Sigmoid colon (tissue), 7 donors: Measurements from ENCODE around the gene KCNS3. TPM values are rescaled to one million over a fixed set of nuclear protein-coding genes. Genes with fewer than 3 reads are reported as not detected.

Experiments
- DNase-seq: peaks from one replicate; pipeline ENCODE4 v3.0.0-alpha.2; 2019
- H3K27ac ChIP-seq, 4 donors: fragments of 200-600 bp; sonication (generic); one replicate each; pipeline ENCODE4 v1.5.1; 2016 to 2019; ENCODE audit warnings: mild to moderate bottlenecking in 1 of 4
- H3K27me3 ChIP-seq, 3 donors: fragments of 200-600 bp; sonication (generic); one replicate each; pipeline ENCODE4 v1.5.1; 2019; ENCODE audit warnings: mild to moderate bottlenecking in 1 of 3
- H3K36me3 ChIP-seq, 4 donors: fragments of 200-600 bp; sonication (generic); one replicate each; pipeline ENCODE4 v1.5.1; 2016 to 2019
- H3K4me1 ChIP-seq, 4 donors: fragments of 200-600 bp; sonication (generic); one replicate each; pipeline ENCODE4 v1.5.1; 2017 to 2019
- H3K4me3 ChIP-seq, 4 donors: fragments of 200-600 bp; sonication (generic); one replicate each; pipeline ENCODE4 v1.5.1; 2017 to 2019; ENCODE audit warnings: mild to moderate bottlenecking in 2 of 4, moderate library complexity in 1 of 4
- H3K9me3 ChIP-seq, 4 donors: fragments of 200-600 bp in 3 of 4; sonication (generic) in 3 of 4; one replicate each; pipeline versions ENCODE4 v1.5.1 to v1.6.1; 2013 to 2019
- CTCF ChIP-seq, 4 experiments: fragments of 450-650 bp in 3 of 4; fragments of 200-600 bp in 1 of 4; IDR thresholded peaks; one replicate each; pipeline ENCODE4 v1.5.1; 2016 to 2019; ENCODE audit warnings: antibody characterized with exemption in 4 of 4, mild to moderate bottlenecking in 3 of 4, moderate library complexity in 2 of 4
- EP300 ChIP-seq, 4 donors: sonication (generic); formaldehyde crosslinking; IDR thresholded peaks; one replicate each; pipeline ENCODE4 v1.6.1; 2017; ENCODE audit warnings: antibody characterized with exemption in 4 of 4
- POLR2A ChIP-seq, 2 donors: fragments of 450-650 bp; IDR thresholded peaks; one replicate each; pipeline ENCODE4 v1.6.1; 2016; ENCODE audit warnings: antibody characterized with exemption in 2 of 2, mild to moderate bottlenecking in 2 of 2, moderate library complexity in 2 of 2
- POLR2AphosphoS5 ChIP-seq, 4 donors: sonication (generic); formaldehyde crosslinking; IDR thresholded peaks; one replicate each; pipeline ENCODE4 v1.6.1; 2017; ENCODE audit warnings: antibody characterized with exemption in 4 of 4
- WGBS, 2 donors: extraction: QIAGEN DNeasy Blood & Tissue Kit; methylation state at CpG; one replicate each; pipeline ENCODE4 v1.1.7; 2013; 5-methylcytosine and 5-hydroxymethylcytosine counted together
- intact Hi-C: fragments of 100-400 bp; cut with DNase I; formaldehyde crosslinking; loops from one replicate; pipeline ENCODE4 v1.15.1; 2023
- polyA plus RNA-seq, 3 donors: library from polyadenylated mRNA; stranded (reverse); fragments of 200-250 nt; gene quantifications; one replicate each; pipeline ENCODE4 v1.2.3, GENCODE V29; 2013
- total RNA-seq, 4 donors: library from RNA; depleted of rRNA; stranded (reverse); fragments of >200 nt; gene quantifications; one replicate each; pipeline ENCODE4 v1.1.0, GENCODE V29; 2016
- donor health status: healthy with polysubstance abuse.
- donor health status: Bipolar disorder and iron deficiency.
- donor health status: healthy.

Gene KCNS3
- total and polyA plus RNA-seq, 7 donors, result 4.2 to 96.3 (median 16.2) TPM

GRCh38 chr2:17843457-17843856, 35.0 kb upstream of the KCNS3 start:
- intact Hi-C loops, result no loop called here

GRCh38 chr2:17845806-17846205, 32.7 kb upstream of the KCNS3 start:
- TF ChIP-seq EP300 (IDR thresholded peaks at IDR 0.05) (no peak), POLR2A (IDR thresholded peaks at IDR 0.05) (no peak), CTCF (IDR thresholded peaks at IDR 0.05) (no peak), POLR2AphosphoS5 (IDR thresholded peaks at IDR 0.05) (no peak)
- H3K9me3 ChIP-seq, result no peaks in the 10 kb centered on the region
- no peak for DNase-seq
- 93 to 94% methylated on average over 7 of the region's 7 CpGs for WGBS, 2 donors
- H3K4me3 ChIP-seq, result no peak overlapping the region
- no peaks in the 10 kb centered on the region for H3K4me1 ChIP-seq
- no peak overlapping the region for H3K27ac ChIP-seq
- H3K36me3 ChIP-seq, result no peaks in the 10 kb centered on the region
- H3K27me3 ChIP-seq, result no peaks in the 10 kb centered on the region
- intact Hi-C loops, result no loop called here

More at GRCh38 chr2:17843457-17843856, 35.0 kb upstream of the KCNS3 start:
- H3K27me3 ChIP-seq, result no peaks in the 10 kb centered on the region
- TF ChIP-seq POLR2AphosphoS5 (IDR thresholded peaks at IDR 0.05) (no peak), EP300 (IDR thresholded peaks at IDR 0.05) (no peak)
- no peaks in the 10 kb centered on the region for H3K9me3 ChIP-seq
- H3K27ac ChIP-seq, result no peak overlapping the region
- DNase-seq, result no peak
- no peaks in the 10 kb centered on the region for H3K36me3 ChIP-seq
- H3K4me3 ChIP-seq, result no peak overlapping the region
- 71 to 93% methylated on average over 2 of the region's 2 CpGs for WGBS, 2 donors
- H3K4me1 ChIP-seq, result no peaks in the 10 kb centered on the region

- Histone ChIP-seq H3K9me3 (no peaks in the 10 kb centered on the region), H3K27ac (no peak overlapping the region), H3K4me1 (no peaks in the 10 kb centered on the region), H3K4me3 (no peak overlapping the region), H3K36me3 (no peaks in the 10 kb centered on the region), H3K27me3 (no peaks in the 10 kb centered on the region)
- intact Hi-C loops, result no loop called here
- 93 to 96% methylated on average over 3 of the region's 3 CpGs for WGBS, 2 donors
- TF ChIP-seq EP300 (IDR thresholded peaks at IDR 0.05), result no peak
- no peak for DNase-seq
Measured at GRCh38 chr2:17846676-17847075, 31.8 kb upstream of the KCNS3 start.

GRCh38 chr2:17847236-17847635, 31.2 kb upstream of the KCNS3 start:
- H3K36me3 ChIP-seq, result no peaks in the 10 kb centered on the region
- no peak overlapping the region for H3K27ac ChIP-seq
- intact Hi-C loops, result no loop called here
- no peak overlapping the region for H3K4me3 ChIP-seq
- 93 to 94% methylated on average over 2 of the region's 2 CpGs for WGBS, 2 donors
- H3K9me3 ChIP-seq, result no peaks in the 10 kb centered on the region
- DNase-seq, result no peak
- no peaks in the 10 kb centered on the region for H3K4me1 ChIP-seq
- H3K27me3 ChIP-seq, result no peaks in the 10 kb centered on the region
- no peak for TF ChIP-seq POLR2A (IDR thresholded peaks at IDR 0.05)
- TF ChIP-seq EP300 (IDR thresholded peaks at IDR 0.05), result no peak
- TF ChIP-seq CTCF (IDR thresholded peaks at IDR 0.05), result no peak
- TF ChIP-seq POLR2AphosphoS5 (IDR thresholded peaks at IDR 0.05), result no peak

- intact Hi-C loops, result no loop called here
- H3K36me3 ChIP-seq, result no peaks in the 10 kb centered on the region
Measured at GRCh38 chr2:17849275-17849674, 29.2 kb upstream of the KCNS3 start.

More at GRCh38 chr2:17849275-17849674, 29.2 kb upstream of the KCNS3 start:
- TF ChIP-seq POLR2A (IDR thresholded peaks at IDR 0.05) (no peak), EP300 (IDR thresholded peaks at IDR 0.05) (no peak), POLR2AphosphoS5 (IDR thresholded peaks at IDR 0.05) (no peak), CTCF (IDR thresholded peaks at IDR 0.05) (no peak)
- Histone ChIP-seq H3K27me3 (no peaks in the 10 kb centered on the region), H3K27ac (no peak overlapping the region), H3K9me3 (no peaks in the 10 kb centered on the region), H3K4me1 (no peaks in the 10 kb centered on the region), H3K4me3 (no peak overlapping the region)
- DNase-seq, result no peak
- WGBS, 2 donors, result 83 to 89% methylated on average over 5 of the region's 5 CpGs
